Common myeloid progenitor, CD34-positive (primary cell): Measurements from ENCODE around the gene NFU1.

Experiments used
- CTCF ChIA-PET: fragments of 350-600 bp; sonication (Branson Sonifier 250); formaldehyde crosslinking; loops from one replicate; lab custom pipeline; 2021; ENCODE audit warnings: antibody characterized with exemption; lab: Charles Lee
- POLR2A ChIA-PET: fragments of 350-600 bp; sonication (Branson Sonifier 250); formaldehyde crosslinking; loops from one replicate; lab custom pipeline; 2021; ENCODE audit warnings: antibody characterized with exemption; lab: Charles Lee
- DNase-seq, 3 donors: peaks; one replicate each; pipeline versions ENCODE4 v3.0.0 to v3.0.0-alpha.2; 2013
- H3K27ac ChIP-seq, 2 experiments: 1 replicate in 1 of 2; 2 replicates in 1 of 2; pipeline ENCODE4 v1.7.0; 2013; ENCODE audit warnings: inconsistent platforms in 2 of 2, low read length in 2 of 2, mild to moderate bottlenecking in 2 of 2, low read depth in 1 of 2, moderate library complexity in 1 of 2; ENCODE audit not compliant: severe bottlenecking in 2 of 2, insufficient read depth in 1 of 2, poor library complexity in 1 of 2
- H3K27me3 ChIP-seq, 5 experiments: replicated peaks in 2 of 5; 1 replicate in 3 of 5; 2 replicates in 2 of 5; pipeline versions ENCODE4 v1.6.1 to v1.7.0; 2013; ENCODE audit warnings: low read length in 4 of 5, mild to moderate bottlenecking in 2 of 5, moderate library complexity in 2 of 5, inconsistent platforms in 1 of 5; ENCODE audit not compliant: insufficient read depth in 5 of 5, control insufficient read depth in 4 of 5
- H3K36me3 ChIP-seq, 4 experiments: 1 replicate in 2 of 4; 2 replicates in 2 of 4; pipeline versions ENCODE4 v1.6.1 to v1.7.0; 2013; ENCODE audit warnings: low read length in 3 of 4, control low read depth in 1 of 4, mild to moderate bottlenecking in 1 of 4; ENCODE audit not compliant: control insufficient read depth in 4 of 4, insufficient read depth in 4 of 4
- H3K4me1 ChIP-seq, 4 experiments: 1 replicate in 3 of 4; 2 replicates in 1 of 4; pipeline versions ENCODE4 v1.6.1 to v1.7.1; 2013; ENCODE audit warnings: low read length in 3 of 4, mild to moderate bottlenecking in 3 of 4, control low read depth in 1 of 4, inconsistent platforms in 1 of 4, moderate library complexity in 1 of 4; ENCODE audit not compliant: control insufficient read depth in 4 of 4, insufficient read depth in 4 of 4; ENCODE audit errors: control extremely low read depth in 1 of 4
- H3K4me3 ChIP-seq, 7 experiments: 1 replicate in 4 of 7; 2 replicates in 3 of 7; pipeline versions ENCODE4 v1.5.1 to v1.7.0; 2013; ENCODE audit warnings: mild to moderate bottlenecking in 7 of 7, low read length in 6 of 7, moderate library complexity in 6 of 7, inconsistent platforms in 2 of 7, low read depth in 2 of 7, control low read depth in 1 of 7; ENCODE audit not compliant: insufficient read depth in 4 of 7, control insufficient read depth in 1 of 7; ENCODE audit errors: extremely low read depth in 1 of 7
- H3K9me3 ChIP-seq, 5 experiments: 1 replicate in 4 of 5; 2 replicates in 1 of 5; pipeline versions ENCODE4 v1.6.1 to v1.7.1; 2013; ENCODE audit warnings: low read length in 4 of 5, mild to moderate bottlenecking in 2 of 5, inconsistent platforms in 1 of 5, low read depth in 1 of 5, moderate library complexity in 1 of 5; ENCODE audit not compliant: control insufficient read depth in 4 of 5, insufficient read depth in 2 of 5; ENCODE audit errors: control extremely low read depth in 1 of 5
- WGBS: methylation state at CpG from one replicate; pipeline ENCODE4 v1.1.5; 2013; ENCODE audit not compliant: insufficient coverage; 5-methylcytosine and 5-hydroxymethylcytosine counted together

NFU1 gene

DNA sequence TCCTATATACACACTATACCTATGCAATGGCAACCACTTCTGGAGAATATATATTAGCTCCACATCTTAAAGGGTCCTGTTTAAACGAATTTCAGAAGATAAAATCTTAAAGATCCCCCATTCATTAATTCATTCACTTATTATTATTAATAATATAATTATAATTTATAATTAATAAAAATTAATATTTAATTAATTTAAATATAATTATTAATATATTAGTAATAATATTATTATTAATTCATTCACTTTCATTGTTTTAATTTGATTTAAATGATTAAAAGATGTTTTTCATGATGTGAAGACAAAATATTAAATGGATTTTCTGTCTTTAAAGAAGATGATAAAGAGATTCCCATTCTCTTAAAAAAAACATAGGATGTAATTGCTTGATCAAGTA, 21.1 kb downstream of the NFU1 start:
- no peaks in the 10 kb centered on the region for H3K27me3 ChIP-seq
- no CpG with 5 or more reads among the region's 1 CpG for WGBS
- CTCF ChIA-PET = no interaction called here
- H3K4me1 ChIP-seq = no peaks in the 10 kb centered on the region
- no peak for DNase-seq
- POLR2A ChIA-PET = no interaction called here
- H3K9me3 ChIP-seq = no peaks in the 10 kb centered on the region
- H3K4me3 ChIP-seq = no peak overlapping the region
- H3K36me3 ChIP-seq = peaks cover 0 to 61% (median 18%) of the 10 kb centered on the region in 4 experiments
- H3K27ac ChIP-seq = no peak overlapping the region

DNA sequence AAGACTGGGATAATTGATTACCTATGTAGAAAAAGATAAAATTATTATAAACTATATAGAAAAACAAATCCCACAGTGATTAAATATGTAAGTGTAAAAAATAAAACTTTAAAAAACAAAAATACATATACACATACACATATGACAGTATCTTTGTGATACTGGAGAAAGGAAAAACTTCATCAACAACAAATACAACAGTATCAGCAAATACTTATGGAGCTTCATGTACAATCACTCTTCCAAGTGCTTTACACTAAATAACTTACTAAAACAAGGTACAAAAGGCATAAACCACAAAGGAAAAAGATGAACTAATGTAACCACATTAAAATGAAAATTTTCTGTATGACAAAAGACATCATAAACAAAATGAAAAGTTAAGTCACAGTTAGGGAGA, 26.1 kb downstream of the NFU1 start:
- Histone ChIP-seq H3K9me3 (no peaks in the 10 kb centered on the region), H3K27ac (no peak overlapping the region), H3K27me3 (no peaks in the 10 kb centered on the region), H3K4me3 (no peak overlapping the region), H3K36me3 (peaks cover 12 to 61% (median 20%) of the 10 kb centered on the region in 4 experiments), H3K4me1 (no peaks in the 10 kb centered on the region)
- ChIA-PET CTCF (interaction anchor here (1.1 to 2.0 kb wide), 2 partner anchors 19 to 24 kb away, joined by 3 to 5 read pairs; no protein-coding TSS in a partner anchor), POLR2A (no interaction called here)
- no peak for DNase-seq

DNA sequence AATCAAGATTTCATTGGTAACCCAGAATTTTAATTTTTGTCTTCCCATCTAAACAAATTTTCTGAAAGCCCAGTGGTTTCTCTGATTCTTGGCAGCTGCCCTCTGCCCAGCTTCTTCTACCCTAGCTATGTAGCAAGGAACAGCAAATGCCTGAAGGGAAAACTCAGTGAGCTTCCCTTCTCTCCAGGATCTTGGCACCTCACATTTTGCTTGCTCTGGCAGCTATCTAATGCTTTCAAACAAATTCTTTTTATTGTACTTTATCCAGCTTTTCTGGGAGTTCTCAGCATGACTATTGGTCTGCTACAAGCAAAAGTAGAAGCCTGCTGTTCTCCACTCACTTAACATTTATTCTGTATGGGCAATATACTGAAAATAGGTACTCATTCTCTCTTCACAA, 31.9 kb downstream of the NFU1 start:
- ChIA-PET POLR2A (no interaction called here), CTCF (interaction anchor here (1.3 kb wide), 1 partner anchor 30 kb away, joined by 3 read pairs; no protein-coding TSS in a partner anchor)
- H3K36me3 ChIP-seq = peaks cover 17 to 67% (median 31%) of the 10 kb centered on the region in 4 experiments
- no peak overlapping the region for H3K27ac ChIP-seq
- H3K27me3 ChIP-seq = no peaks in the 10 kb centered on the region
- H3K4me3 ChIP-seq = no peak overlapping the region
- H3K4me1 ChIP-seq = no peaks in the 10 kb centered on the region
- DNase-seq = no peak
- peaks cover 0 to 12% (median 10%) of the 10 kb centered on the region in 5 experiments for H3K9me3 ChIP-seq

DNA sequence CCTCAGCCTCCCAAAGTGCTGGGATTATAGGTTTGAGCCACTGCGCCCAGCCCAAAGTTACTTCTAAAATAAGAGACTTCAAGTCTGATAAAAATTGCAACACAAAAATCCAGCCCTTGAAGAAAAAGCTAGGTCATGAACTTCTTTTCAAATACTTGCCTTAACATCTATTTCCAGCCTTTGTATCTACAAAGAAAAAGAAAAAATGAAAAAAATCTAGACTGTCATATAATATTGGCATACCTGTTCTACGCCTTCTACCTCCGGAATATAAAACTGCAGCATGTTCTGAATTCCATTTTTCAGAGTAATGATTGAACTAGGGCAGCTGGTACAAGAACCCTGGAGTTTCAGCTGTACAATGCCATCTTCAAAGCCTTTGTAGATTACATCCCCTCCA, 37.1 kb downstream of the NFU1 start:
- 95% methylated on average over 3 of the region's 3 CpGs for WGBS
- H3K27me3 ChIP-seq = no peaks in the 10 kb centered on the region
- H3K4me3 ChIP-seq = no peak overlapping the region
- H3K4me1 ChIP-seq = no peaks in the 10 kb centered on the region
- POLR2A ChIA-PET = no interaction called here
- peaks cover 0 to 10% (median 10%) of the 10 kb centered on the region in 5 experiments for H3K9me3 ChIP-seq
- CTCF ChIA-PET = interaction anchor here (1.2 kb wide), 1 partner anchor 30 kb away, joined by 3 read pairs; no protein-coding TSS in a partner anchor
- peaks cover 8 to 56% (median 29%) of the 10 kb centered on the region in 4 experiments for H3K36me3 ChIP-seq
- H3K27ac ChIP-seq = no peak overlapping the region
- DNase-seq = no peak

DNA sequence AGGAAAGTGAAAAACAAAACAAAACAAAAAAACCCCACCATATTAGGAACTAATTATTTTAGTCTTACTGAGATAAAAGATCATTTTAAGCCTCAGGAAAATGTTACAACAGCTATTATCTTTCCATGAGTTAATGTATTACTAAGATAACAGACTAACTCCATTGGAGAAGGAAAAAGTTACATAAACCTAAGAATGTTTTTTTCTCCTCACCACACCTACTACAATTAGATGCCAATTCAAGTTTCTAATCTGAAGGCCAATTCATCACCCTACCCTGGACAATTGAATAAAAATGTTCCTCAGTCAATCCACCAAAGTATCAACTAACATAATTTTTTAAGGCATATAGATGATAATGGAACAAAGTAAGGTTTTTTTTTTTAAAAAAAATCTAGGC, 40.0 kb downstream of the NFU1 start:
- no peak for DNase-seq
- POLR2A ChIA-PET = no interaction called here
- Histone ChIP-seq H3K36me3 (peaks cover 4 to 40% (median 20%) of the 10 kb centered on the region in 4 experiments), H3K4me3 (no peak overlapping the region), H3K27me3 (no peaks in the 10 kb centered on the region), H3K9me3 (no peaks in the 10 kb centered on the region), H3K27ac (no peak overlapping the region), H3K4me1 (no peaks in the 10 kb centered on the region)
- CTCF ChIA-PET = no interaction called here

DNA sequence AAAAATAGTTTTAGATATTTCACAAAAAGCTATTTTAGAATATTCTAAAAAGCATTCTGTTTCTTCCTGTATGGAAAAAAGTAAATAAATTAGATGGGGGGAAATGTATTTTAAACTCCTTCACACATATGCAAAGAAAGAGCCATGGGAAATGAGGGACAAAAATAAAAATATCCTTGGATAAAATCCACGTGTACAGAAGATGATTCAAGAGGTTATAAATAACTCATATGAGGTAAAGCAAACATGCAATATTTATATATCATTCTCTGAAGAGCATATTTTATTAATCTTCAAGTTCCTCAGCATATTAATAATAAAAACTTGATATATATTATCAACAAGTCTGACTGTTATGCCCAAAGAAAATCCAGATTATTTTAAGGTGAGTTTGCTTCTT, 41.4 kb downstream of the NFU1 start:
- Histone ChIP-seq H3K36me3 (peaks cover 4 to 32% (median 20%) of the 10 kb centered on the region in 4 experiments), H3K27ac (no peak overlapping the region), H3K4me3 (no peak overlapping the region), H3K4me1 (peaks cover 0 to 1% (median 0%) of the 10 kb centered on the region in 4 experiments), H3K9me3 (no peaks in the 10 kb centered on the region), H3K27me3 (no peaks in the 10 kb centered on the region)
- POLR2A ChIA-PET = no interaction called here
- no peak for DNase-seq
- no CpG with 5 or more reads among the region's 1 CpG for WGBS
- CTCF ChIA-PET = no interaction called here

DNA sequence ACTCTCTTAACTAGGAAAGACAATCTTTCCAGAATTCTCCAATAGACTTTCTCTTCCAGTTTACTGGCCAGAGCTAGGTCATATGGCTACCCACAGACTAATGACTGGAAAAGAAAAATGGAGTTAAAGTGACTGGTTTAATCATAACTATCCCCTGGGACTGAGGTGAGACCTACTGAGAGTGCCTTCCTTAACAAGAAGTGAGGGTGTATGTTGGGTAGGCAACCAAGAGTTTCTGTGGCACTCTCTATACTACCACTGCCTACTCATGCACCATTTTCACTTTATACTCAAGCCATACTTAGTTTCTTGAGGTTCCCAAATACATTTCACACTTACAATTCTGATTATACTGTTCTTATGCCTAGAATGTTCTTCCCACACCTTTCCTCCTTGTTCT, 43.3 kb downstream of the NFU1 start:
- Histone ChIP-seq H3K27ac (no peak overlapping the region), H3K4me1 (peaks cover 2 to 12% (median 2%) of the 10 kb centered on the region in 4 experiments), H3K27me3 (no peaks in the 10 kb centered on the region), H3K9me3 (no peaks in the 10 kb centered on the region), H3K36me3 (peaks cover 4 to 23% (median 16%) of the 10 kb centered on the region in 4 experiments), H3K4me3 (no peak overlapping the region)
- DNase-seq = no peak
- ChIA-PET POLR2A (no interaction called here), CTCF (interaction anchor here (1.0 kb wide), 1 partner anchor 93 kb away, joined by 4 read pairs; no protein-coding TSS in a partner anchor)
